Activated T-cell treated with anti-CD3 and anti-CD28 coated beads, Interleukin-2, amount 50 U/mL, for 72 hours (primary cell): ENCODE results near the gene EPG5. TPM values are rescaled to one million over a fixed set of nuclear protein-coding genes. Genes with fewer than 3 reads are reported as not detected.
"Not testable (repeated sequence)": the region's sequence is repeated elsewhere in the genome, so short reads cannot be mapped to it uniquely, and the experiment has no call there.

ENCODE experiments used
- ATAC-seq, 2 donors: fragments of 150-1000 bp; cut with Tn5 transposase; replicated peaks in 1 of 2; 2 replicates each; pipeline ENCODE4 v1.10.0; 2021; ENCODE audit warnings: moderate library complexity in 2 of 2, mild to moderate bottlenecking in 1 of 2
- DNase-seq, 2 donors: peaks; one replicate each; pipeline ENCODE4 v3.0.0; 2021 to 2022; ENCODE audit warnings: mixed read lengths in 1 of 2
- H3K27ac Mint-ChIP-seq: one replicate; pipeline ENCODE4 v1.8.0; 2022; ENCODE audit warnings: mild to moderate bottlenecking, moderate library complexity, mixed read lengths
- H3K27me3 Mint-ChIP-seq: one replicate; pipeline ENCODE4 v1.8.0; 2022; ENCODE audit warnings: low read depth, mixed read lengths
- H3K36me3 Mint-ChIP-seq, 2 donors: one replicate each; pipeline ENCODE4 v1.8.0; 2022; ENCODE audit warnings: mixed read lengths in 2 of 2, mild to moderate bottlenecking in 1 of 2; ENCODE audit not compliant: insufficient read depth in 2 of 2
- H3K4me1 Mint-ChIP-seq: one replicate; pipeline ENCODE4 v1.8.0; 2022; ENCODE audit warnings: low read depth, mixed read lengths
- H3K4me3 Mint-ChIP-seq, 2 donors: one replicate each; pipeline ENCODE4 v1.8.0; 2022; ENCODE audit warnings: mild to moderate bottlenecking in 2 of 2, mixed read lengths in 2 of 2, moderate library complexity in 2 of 2
- H3K9me3 Mint-ChIP-seq, 2 donors: one replicate each; pipeline ENCODE4 v1.8.0; 2022; ENCODE audit warnings: mixed read lengths in 2 of 2
- total RNA-seq, 2 donors: library from RNA; stranded (reverse); gene quantifications; one replicate each; pipeline ENCODE4 v1.2.3, GENCODE V29; 2022

EPG5 gene
- total RNA-seq, 2 donors from 2014 or later = 22.2 to 27.0 TPM

DNA sequence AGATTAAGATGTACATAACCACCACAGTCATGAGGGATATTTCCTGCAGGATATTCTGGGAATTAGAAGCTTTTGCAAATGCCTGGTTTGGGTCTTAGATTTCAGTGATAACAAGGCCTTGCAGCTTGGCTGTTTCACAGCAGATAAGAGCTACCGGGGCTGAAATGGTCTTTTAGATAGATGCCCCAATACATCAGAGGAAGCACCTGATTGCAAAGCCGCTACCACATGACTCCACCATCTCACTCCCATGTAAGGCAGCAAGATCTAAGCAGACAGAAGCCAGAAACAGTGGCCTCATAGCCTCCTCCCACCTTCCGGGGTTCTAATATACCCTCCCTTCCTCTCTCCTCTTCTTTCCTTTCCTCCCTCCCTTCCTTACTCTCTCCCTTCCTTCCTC is 31.1 kb upstream of the EPG5 start:
- Mint-ChIP-seq H3K27ac (peak overlapping the region; percentile 89), H3K4me3 (peak overlapping the region; percentile 69 to 83), H3K9me3 (peaks cover 4 to 11% of the 10 kb centered on the region in 2 donors), H3K36me3 (peaks cover 7 to 13% of the 10 kb centered on the region in 2 donors), H3K27me3 (no peaks in the 10 kb centered on the region), H3K4me1 (peaks cover 31% of the 10 kb centered on the region)
- DNase-seq = peak in 1 of 2 donors; percentile 8
- peak; percentile 64 to 71 for ATAC-seq

GRCh38 chr18:45997700-45998151 is 30.6 kb upstream of the EPG5 start:
- H3K36me3 Mint-ChIP-seq = peaks cover 4 to 10% of the 10 kb centered on the region in 2 donors
- peak; percentile 88 to 89 for ATAC-seq
- DNase-seq = peak; percentile 34 to 39
- H3K27ac Mint-ChIP-seq = peak overlapping the region; percentile 89
- no peaks in the 10 kb centered on the region for H3K27me3 Mint-ChIP-seq
- peaks cover 31% of the 10 kb centered on the region for H3K4me1 Mint-ChIP-seq
- peaks cover 4 to 8% of the 10 kb centered on the region in 2 donors for H3K9me3 Mint-ChIP-seq
- H3K4me3 Mint-ChIP-seq = peak overlapping the region; percentile 69 to 83

GRCh38 chr18:45995461-45995860 is 28.3 kb upstream of the EPG5 start:
- Mint-ChIP-seq H3K9me3 (no peaks in the 10 kb centered on the region), H3K36me3 (peaks cover 0 to 6% of the 10 kb centered on the region in 2 donors), H3K4me3 (no peak overlapping the region), H3K27ac (no peak overlapping the region), H3K4me1 (peaks cover 26% of the 10 kb centered on the region), H3K27me3 (no peaks in the 10 kb centered on the region)
- DNase-seq (no peak), ATAC-seq (no peak)

DNA sequence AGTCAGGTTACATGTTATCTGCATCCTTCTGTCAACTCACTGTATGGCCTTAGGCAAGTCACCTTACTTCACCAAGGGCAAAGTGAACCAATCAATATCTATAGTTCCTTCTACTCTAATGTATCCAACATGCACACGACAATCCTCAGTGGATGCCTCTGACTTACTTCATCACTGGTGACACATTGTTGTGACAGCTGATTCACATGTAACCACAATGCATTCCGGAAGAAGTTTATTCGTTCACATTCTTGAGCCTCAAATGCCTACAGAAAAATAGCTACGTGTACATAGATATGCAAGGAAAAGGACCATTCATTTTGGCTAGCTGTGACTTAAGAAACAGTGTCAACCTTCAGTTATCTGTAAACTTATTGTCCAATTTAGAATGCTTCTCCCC is 26.3 kb upstream of the EPG5 start:
- no peaks in the 10 kb centered on the region for H3K27me3 Mint-ChIP-seq
- H3K4me3 Mint-ChIP-seq = no peak overlapping the region
- DNase-seq (no peak), ATAC-seq (no peak)
- peaks cover 1 to 4% of the 10 kb centered on the region in 2 donors for H3K9me3 Mint-ChIP-seq
- H3K4me1 Mint-ChIP-seq = peaks cover 14% of the 10 kb centered on the region
- no peak overlapping the region for H3K27ac Mint-ChIP-seq
- peaks cover 4 to 10% of the 10 kb centered on the region in 2 donors for H3K36me3 Mint-ChIP-seq

GRCh38 chr18:45992527-45992926 is 25.4 kb upstream of the EPG5 start:
- not testable (repeated sequence) for H3K27me3 Mint-ChIP-seq, H3K4me1 Mint-ChIP-seq, H3K9me3 Mint-ChIP-seq, H3K27ac Mint-ChIP-seq, ATAC-seq, DNase-seq, H3K4me3 Mint-ChIP-seq
- peaks cover 7 to 11% of the 10 kb centered on the region in 2 donors for H3K36me3 Mint-ChIP-seq

DNA sequence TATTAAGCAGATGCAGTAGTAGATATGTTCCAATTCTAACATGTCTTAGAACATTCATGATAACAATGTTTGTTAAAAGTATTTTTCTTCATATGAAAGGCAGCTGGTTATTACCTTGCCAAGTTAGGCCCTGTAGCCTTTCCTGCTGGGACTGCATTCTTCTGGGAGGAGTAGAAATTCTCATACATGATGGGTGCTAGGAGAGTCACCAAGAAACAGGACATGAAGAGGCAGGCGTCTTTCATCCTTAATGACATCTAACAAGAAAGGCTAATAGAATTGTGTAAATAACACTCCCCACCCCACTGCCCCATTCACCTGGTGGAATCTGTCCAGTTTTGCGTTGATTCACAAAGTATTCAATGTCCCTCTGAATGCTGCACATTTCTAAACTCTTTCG is 24.7 kb upstream of the EPG5 start:
- Mint-ChIP-seq H3K36me3 (peaks cover 7 to 13% of the 10 kb centered on the region in 2 donors), H3K27me3 (no peaks in the 10 kb centered on the region), H3K4me1 (peaks cover 6% of the 10 kb centered on the region), H3K9me3 (peaks cover 1 to 4% of the 10 kb centered on the region in 2 donors), H3K27ac (no peak overlapping the region), H3K4me3 (no peak overlapping the region)
- ATAC-seq (no peak), DNase-seq (no peak)

DNA sequence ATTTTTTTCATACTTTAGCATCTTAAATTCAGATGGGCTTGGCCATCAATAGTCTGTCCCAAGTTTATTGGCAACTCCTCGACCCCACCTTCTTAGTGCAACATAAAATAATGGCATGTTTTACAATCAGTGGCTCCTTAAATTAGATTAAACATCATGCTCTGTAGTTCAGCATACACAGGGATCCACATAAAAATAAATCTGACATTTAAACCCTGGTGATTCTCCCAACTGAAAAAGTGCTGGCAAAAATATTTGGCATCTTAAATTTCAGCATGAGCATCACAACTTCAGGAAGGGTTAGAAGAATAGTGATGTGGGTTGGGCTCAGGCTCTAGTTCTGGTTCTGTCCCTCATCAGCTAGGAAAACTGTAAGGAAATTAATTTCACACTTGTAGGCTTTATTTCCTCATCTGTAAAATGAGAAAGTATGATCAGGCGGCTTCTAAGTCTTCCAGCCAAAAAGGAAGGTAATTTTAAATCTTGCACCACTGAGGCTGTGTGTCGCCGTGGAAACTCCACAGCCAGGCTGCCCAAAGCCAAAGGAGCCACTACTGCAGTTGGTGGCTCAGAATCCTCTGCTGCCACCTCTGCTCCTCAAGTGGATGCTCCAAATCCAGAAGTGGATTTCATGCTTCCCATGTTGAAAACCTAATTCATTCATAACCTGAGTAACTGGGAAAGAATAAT is 17.6 kb upstream of the EPG5 start:
- Mint-ChIP-seq H3K36me3 (peaks cover 7% of the 10 kb centered on the region in 2 donors), H3K27me3 (no peaks in the 10 kb centered on the region)

DNA sequence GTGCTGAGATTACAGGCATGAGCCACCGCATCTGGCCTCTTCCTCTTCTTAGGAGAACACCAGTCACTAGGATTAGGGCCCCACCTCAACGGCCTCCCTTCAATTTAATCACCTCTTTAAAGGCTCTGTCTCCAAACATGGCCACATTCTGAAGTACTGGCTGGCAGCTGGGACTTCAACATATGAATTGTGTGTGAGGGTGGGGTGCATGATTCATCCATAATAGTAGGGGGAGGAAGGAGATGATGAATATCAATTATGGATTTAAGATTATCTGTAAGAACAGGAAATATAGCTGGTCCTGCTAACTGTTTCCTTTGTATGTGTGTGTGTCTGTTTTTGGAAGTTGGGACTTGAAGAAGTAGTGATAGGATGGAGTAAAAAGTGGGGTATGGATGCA is 14.7 kb upstream of the EPG5 start:
- DNase-seq (no peak), ATAC-seq (no peak)
- H3K4me3 Mint-ChIP-seq = no peak overlapping the region
- H3K9me3 Mint-ChIP-seq = no peaks in the 10 kb centered on the region
- peaks cover 2% of the 10 kb centered on the region for H3K4me1 Mint-ChIP-seq
- H3K27me3 Mint-ChIP-seq = no peaks in the 10 kb centered on the region
- H3K36me3 Mint-ChIP-seq = no peaks in the 10 kb centered on the region
- H3K27ac Mint-ChIP-seq = no peak overlapping the region

More for the DNA sequence above, 17.6 kb upstream of the EPG5 start:
- no peak overlapping the region for H3K27ac Mint-ChIP-seq
- peaks cover 1 to 4% of the 10 kb centered on the region in 2 donors for H3K9me3 Mint-ChIP-seq
- DNase-seq = no peak
- ATAC-seq = no peak
- H3K4me1 Mint-ChIP-seq = no peaks in the 10 kb centered on the region
- no peak overlapping the region for H3K4me3 Mint-ChIP-seq

DNA sequence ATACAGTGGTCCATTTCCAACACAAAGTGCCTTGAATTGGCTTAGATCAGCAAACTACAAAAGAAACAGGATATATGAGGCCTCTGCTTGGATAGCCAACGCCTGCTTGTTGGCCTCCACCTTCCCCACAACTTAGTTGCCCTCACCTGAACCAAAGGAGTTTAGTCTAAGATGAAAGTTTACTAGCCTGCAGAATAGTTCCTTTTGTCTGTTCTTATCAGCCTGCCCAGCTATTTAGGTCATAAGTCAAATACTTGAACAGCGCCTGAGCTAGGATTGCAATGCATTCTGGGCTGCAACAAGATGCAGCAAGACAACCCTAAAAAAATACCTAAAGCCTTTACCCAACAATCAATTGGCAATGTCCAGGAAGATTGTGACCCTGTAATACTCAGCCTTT is 13.1 kb upstream of the EPG5 start:
- Mint-ChIP-seq H3K27me3 (no peaks in the 10 kb centered on the region), H3K4me1 (peaks cover 13% of the 10 kb centered on the region), H3K36me3 (no peaks in the 10 kb centered on the region), H3K9me3 (no peaks in the 10 kb centered on the region), H3K4me3 (no peak overlapping the region), H3K27ac (no peak overlapping the region)
- DNase-seq (no peak), ATAC-seq (no peak)

- no peak for DNase-seq
- Mint-ChIP-seq H3K27ac (no peak overlapping the region), H3K4me1 (peaks cover 24% of the 10 kb centered on the region), H3K27me3 (no peaks in the 10 kb centered on the region), H3K36me3 (no peaks in the 10 kb centered on the region), H3K9me3 (no peaks in the 10 kb centered on the region), H3K4me3 (no peak overlapping the region)
- ATAC-seq = no peak
Measured at GRCh38 chr18:45978084-45978483, 11.0 kb upstream of the EPG5 start.

- H3K27ac Mint-ChIP-seq = peak overlapping the region; percentile 83
Measured at GRCh38 chr18:45976974-45977373, 9.8 kb upstream of the EPG5 start.

DNA sequence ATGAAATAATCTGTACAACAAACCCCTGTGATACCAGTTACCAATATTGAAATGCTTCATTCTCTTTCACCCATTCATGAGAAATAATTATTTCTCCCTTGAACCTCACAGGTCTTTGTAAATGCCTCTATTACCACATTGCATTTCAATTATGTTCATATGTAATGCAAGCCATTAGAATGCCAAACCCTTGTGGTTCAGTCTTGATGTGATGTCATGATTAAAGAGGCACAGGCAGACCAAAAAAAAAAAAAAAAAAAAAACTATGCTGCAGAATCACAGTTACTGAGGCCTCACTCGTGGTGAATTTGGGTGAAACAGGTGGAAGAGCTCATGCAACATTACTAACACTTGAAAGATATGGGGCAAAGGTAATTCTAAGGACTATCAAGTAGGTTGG is 9.4 kb upstream of the EPG5 start:
- Mint-ChIP-seq H3K4me3 (no peak overlapping the region), H3K36me3 (no peaks in the 10 kb centered on the region), H3K27me3 (no peaks in the 10 kb centered on the region), H3K9me3 (no peaks in the 10 kb centered on the region), H3K4me1 (peaks cover 24% of the 10 kb centered on the region), H3K27ac (peak overlapping the region; percentile 83)
- ATAC-seq = no peak
- no peak for DNase-seq

More at GRCh38 chr18:45976974-45977373, 9.8 kb upstream of the EPG5 start:
- Mint-ChIP-seq H3K4me3 (no peak overlapping the region), H3K9me3 (no peaks in the 10 kb centered on the region), H3K36me3 (no peaks in the 10 kb centered on the region), H3K4me1 (peaks cover 24% of the 10 kb centered on the region), H3K27me3 (no peaks in the 10 kb centered on the region)
- DNase-seq = no peak
- ATAC-seq = no peak

- H3K27ac Mint-ChIP-seq = peak overlapping the region; percentile 96
- ATAC-seq (peak; percentile 85), DNase-seq (peak; percentile 75 to 80)
- no peaks in the 10 kb centered on the region for H3K9me3 Mint-ChIP-seq
- no peaks in the 10 kb centered on the region for H3K27me3 Mint-ChIP-seq
- H3K4me3 Mint-ChIP-seq = peak overlapping the region; percentile 29 to 73
- H3K4me1 Mint-ChIP-seq = peaks cover 24% of the 10 kb centered on the region
- H3K36me3 Mint-ChIP-seq = no peaks in the 10 kb centered on the region
Measured at GRCh38 chr18:45974088-45974536, 7.0 kb upstream of the EPG5 start.

- peak overlapping the region; percentile 25 for H3K27ac Mint-ChIP-seq
- not testable (repeated sequence) for H3K27me3 Mint-ChIP-seq, H3K36me3 Mint-ChIP-seq, DNase-seq, H3K9me3 Mint-ChIP-seq, ATAC-seq
- peaks cover 49% of the 10 kb centered on the region for H3K4me1 Mint-ChIP-seq
- peak overlapping the region; percentile 43 to 52 for H3K4me3 Mint-ChIP-seq
Measured at GRCh38 chr18:45964913-45965312, 2.2 kb downstream of the EPG5 start.
